ENCODE measurements around the gene KCTD16.

KCTD16 gene

GRCh38 chr5:144125163-144125726 lies 45.4 kb upstream of the KCTD16 start:
- no peak; the same call in 2 of the 3 replicates for ATAC-seq
- TF ChIP-seq CREB5 (CRISPR knock-in tag; IDR thresholded peaks at IDR 0.05; ENCODE audit: low read depth) (no peak), TSHZ2 (CRISPR knock-in tag; IDR thresholded peaks at IDR 0.05) (no peak), ZNF565 (CRISPR knock-in tag; conservative IDR thresholded peaks at IDR 0.05; ENCODE audit: low read depth) (no peak), ZC3H10 (CRISPR knock-in tag; IDR thresholded peaks at IDR 0.05) (no peak), ISL1 (CRISPR knock-in tag; IDR thresholded peaks at IDR 0.05) (no peak), ZFP3 (CRISPR knock-in tag; IDR thresholded peaks at IDR 0.05) (no peak), BACH2 (CRISPR knock-in tag; IDR thresholded peaks at IDR 0.05; ENCODE audit: borderline replicate concordance) (no peak), POU6F1 (CRISPR knock-in tag; IDR thresholded peaks at IDR 0.05; ENCODE audit: borderline replicate concordance, low read depth) (no peak), TCF4 (CRISPR knock-in tag; IDR thresholded peaks at IDR 0.05; ENCODE audit: borderline replicate concordance) (no peak), TOX (CRISPR knock-in tag; IDR thresholded peaks at IDR 0.05; ENCODE audit: borderline replicate concordance) (no peak), ZFP30 (CRISPR knock-in tag; IDR thresholded peaks at IDR 0.05) (no peak), SNAI2 (CRISPR knock-in tag; IDR thresholded peaks at IDR 0.05) (no peak), ARNTL (CRISPR knock-in tag; IDR thresholded peaks at IDR 0.05; ENCODE audit: borderline replicate concordance, low read depth) (no peak), PATZ1 (CRISPR knock-in tag; IDR thresholded peaks at IDR 0.05; ENCODE audit: borderline replicate concordance) (no peak), ZNF70 (CRISPR knock-in tag; IDR thresholded peaks at IDR 0.05) (no peak), ZNF8 (CRISPR knock-in tag; IDR thresholded peaks at IDR 0.05) (no peak), GLIS3 (CRISPR knock-in tag; IDR thresholded peaks at IDR 0.05) (no peak)

- TF ChIP-seq CSRNP3 (CRISPR knock-in tag; IDR thresholded peaks at IDR 0.05): no peak
- TF ChIP-seq ZNF70 (CRISPR knock-in tag; IDR thresholded peaks at IDR 0.05): no peak
- no peak for TF ChIP-seq TSHZ2 (CRISPR knock-in tag; IDR thresholded peaks at IDR 0.05)
- TF ChIP-seq PATZ1 (CRISPR knock-in tag; IDR thresholded peaks at IDR 0.05; ENCODE audit: borderline replicate concordance): no peak
- no peak for TF ChIP-seq ZNF8 (CRISPR knock-in tag; IDR thresholded peaks at IDR 0.05)
- TF ChIP-seq CREB5 (CRISPR knock-in tag; IDR thresholded peaks at IDR 0.05; ENCODE audit: low read depth): no peak
- 0 out of 3 replicates have a peak, but pooled peaks have one; percentile 27 for ATAC-seq
These were observed 44.0 kb upstream of the KCTD16 start for GRCh38 chr5:144126707-144127106.
